Stimulated activated CD8-positive, alpha-beta memory T cell treated with anti-CD3 and anti-CD28 coated beads, Interleukin-7, amount 100 ng/mL, for 4 hours (primary cell): ENCODE results near the gene PHKA1.
"Not testable (repeated sequence)": the region's sequence is repeated elsewhere in the genome, so short reads cannot be mapped to it uniquely, and the experiment has no call there.

Source experiments
- DNase-seq, 2 donors: peaks; one replicate each; pipeline ENCODE4 v3.0.0-alpha.2; 2020; ENCODE audit warnings: low read depth in 2 of 2

Gene PHKA1

GRCh38 chrX:72713599-72714477 is at the start of gene PHKA1:
PHKA1 (minus strand) TSS chrX:72714306; CDS start chrX:72713880, 426 bp downstream.
- DNase-seq: peak; percentile 7

GRCh38 chrX:72760454-72760853 is 46.3 kb upstream of the PHKA1 start:
- not testable (repeated sequence) for DNase-seq

GRCh38 chrX:72748545-72748944 is 34.4 kb upstream of the PHKA1 start:
- DNase-seq: not testable (repeated sequence)

- not testable (repeated sequence) for DNase-seq
Measured at GRCh38 chrX:72745546-72745945, 31.4 kb upstream of the PHKA1 start.

- DNase-seq: no peak
Measured at GRCh38 chrX:72735561-72735960, 21.5 kb upstream of the PHKA1 start.

GRCh38 chrX:72733636-72734035 is 19.5 kb upstream of the PHKA1 start:
- not testable (repeated sequence) for DNase-seq

GRCh38 chrX:72727846-72728245 is 13.7 kb upstream of the PHKA1 start:
- no peak for DNase-seq

GRCh38 chrX:72716766-72717165 is 2.7 kb upstream of the PHKA1 start:
- DNase-seq: no peak

GRCh38 chrX:72715546-72715945 is 1.4 kb upstream of the PHKA1 start:
- DNase-seq: no peak

GRCh38 chrX:72714478-72714916 is 391 bp upstream of the PHKA1 start:
- no peak for DNase-seq

GRCh38 chrX:72713130-72713529 is 976 bp downstream of the PHKA1 start:
- DNase-seq: no peak

GRCh38 chrX:72712094-72712755 is 1.9 kb downstream of the PHKA1 start:
- DNase-seq: no peak

GRCh38 chrX:72705814-72706213 is 8.3 kb downstream of the PHKA1 start:
- DNase-seq: no peak

- DNase-seq: no peak
Measured at GRCh38 chrX:72705111-72705510, 9.0 kb downstream of the PHKA1 start.

GRCh38 chrX:72694170-72694569 is 19.9 kb downstream of the PHKA1 start:
- DNase-seq: no peak

- DNase-seq: no peak
Measured at GRCh38 chrX:72693477-72693876, 20.6 kb downstream of the PHKA1 start.

GRCh38 chrX:72687396-72687795 is 26.7 kb downstream of the PHKA1 start:
- DNase-seq: no peak

- no peak for DNase-seq
Measured at GRCh38 chrX:72685810-72686456, 28.2 kb downstream of the PHKA1 start.

- DNase-seq: no peak
Measured at GRCh38 chrX:72685018-72685417, 29.1 kb downstream of the PHKA1 start.

- no peak for DNase-seq
Measured at GRCh38 chrX:72683631-72684030, 30.5 kb downstream of the PHKA1 start.

- no peak for DNase-seq
Measured at GRCh38 chrX:72676465-72676864, 37.6 kb downstream of the PHKA1 start.

- not testable (repeated sequence) for DNase-seq
Measured at GRCh38 chrX:72673951-72674350, 40.2 kb downstream of the PHKA1 start.
